ENCODE results near the gene DEGS1. TPM values are rescaled to one million over a fixed set of nuclear protein-coding genes. Genes with fewer than 3 reads are reported as not detected.

The DEGS1 gene
- total and polyA plus RNA-seq, 2 of the 4 experiments (the other 2 are of a cell fraction), result 54.8 to 109 TPM

GRCh38 chr1:224149709-224150108 is 33.3 kb upstream of the DEGS1 start:
- ChIA-PET CTCF (interaction anchor here (0.6 kb wide), 1 partner anchor 451 kb away, joined by 3 read pairs; no protein-coding TSS in a partner anchor), POLR2A (ENCODE audit: unreplicated experiment) (no interaction called here)
- no peak overlapping the region for H3K4ac ChIP-seq (ENCODE audit: low read depth, low read length)
- H4K8ac ChIP-seq (ENCODE audit: low read depth in 2 of 2, low read length in 2 of 2), result no peak overlapping the region
- dilution Hi-C loops (cut with HindIII; ENCODE audit: low sequenced_read_pairs, unreplicated experiment) (no loop called here), intact Hi-C loops (cut with micrococcal nuclease) (no loop called here), in situ Hi-C loops (cut with MboI; ENCODE audit: low sequenced_read_pairs) (no loop called here)
- ATAC-seq (ENCODE audit: low read depth) (no peak), DNase-seq (no peak)
- peaks cover 6 to 13% of the 10 kb centered on the region in 2 experiments; a peak in 2 of 4 replicates for H3K79me1 ChIP-seq (ENCODE audit: low read depth in 1 of 2, low read length in 2 of 2)
- no peak overlapping the region for H3K18ac ChIP-seq (ENCODE audit: low read depth, low read length)
- no peaks in the 10 kb centered on the region for H3K9me3 ChIP-seq (ENCODE audit: control insufficient read depth, insufficient read depth, low read length)
- no peaks in the 10 kb centered on the region for H4K20me1 ChIP-seq (ENCODE audit: insufficient read depth, low read length)
- no peak overlapping the region for H2AFZ ChIP-seq (replicated peaks; ENCODE audit: low read length, poor library complexity)
- no peak overlapping the region for H3K4me2 ChIP-seq (ENCODE audit: low read depth, low read length)
- no peaks in the 10 kb centered on the region for H3K27me3 ChIP-seq (ENCODE audit: control insufficient read depth, insufficient read depth, low read length)
- H3K23ac ChIP-seq (ENCODE audit: low read depth, low read length), result no peak overlapping the region
- H3K4me3 ChIP-seq (ENCODE audit: insufficient read depth, low read depth, low read length), result no peak overlapping the region
- H3K14ac ChIP-seq (replicated peaks; ENCODE audit: low read depth, low read length), result no peak overlapping the region
- no peak overlapping the region for H3K56ac ChIP-seq (ENCODE audit: extremely low read depth, insufficient read depth, low read length)
- no peak overlapping the region for H2BK15ac ChIP-seq (ENCODE audit: low read depth, low read length)
- peaks cover 4% of the 10 kb centered on the region; the same call in 1 of the 2 replicates for H3K36me3 ChIP-seq (ENCODE audit: control insufficient read depth, insufficient read depth, low read length)
- no peak overlapping the region for H2AK9ac ChIP-seq (replicated peaks; ENCODE audit: low read depth, low read length, poor library complexity)
- H3K9me1 ChIP-seq (ENCODE audit: insufficient read depth, low read length), result no peaks in the 10 kb centered on the region
- no peak overlapping the region for H2BK120ac ChIP-seq (ENCODE audit: low read depth, low read length)
- no peak overlapping the region for H2BK20ac ChIP-seq (ENCODE audit: low read depth, low read length)
- no peak overlapping the region for H2BK5ac ChIP-seq (ENCODE audit: low read depth, low read length, poor library complexity, severe bottlenecking)
- no peak overlapping the region for H4K5ac ChIP-seq (ENCODE audit: low read depth, low read length)
- H2AK5ac ChIP-seq (ENCODE audit: low read depth, low read length), result no peak overlapping the region
- no peak overlapping the region for H3K27ac ChIP-seq (ENCODE audit: insufficient read depth, low read length)
- no CpG with 5 or more reads among the region's 1 CpG for WGBS, 2 experiments (ENCODE audit: extremely low coverage in 2 of 2, insufficient read length in 1 of 2)
- no peak overlapping the region for H4K91ac ChIP-seq (ENCODE audit: insufficient read depth, low read depth, low read length)
- H3K4me1 ChIP-seq (ENCODE audit: control insufficient read depth, insufficient read depth, low read length), result no peaks in the 10 kb centered on the region
- BruUV-seq (replicated peaks), result no TSS peak
- TF ChIP-seq CEBPB (IDR thresholded peaks at IDR 0.05; ENCODE audit: low read depth, low read length) (no peak), SMC3 (IDR thresholded peaks at IDR 0.05; ENCODE audit: low read depth, low read length) (no peak), RCOR1 (IDR thresholded peaks at IDR 0.05; ENCODE audit: insufficient replicate concordance, low read length) (no peak), USF2 (IDR thresholded peaks at IDR 0.05; ENCODE audit: low read depth, low read length) (no peak), MAZ (IDR thresholded peaks at IDR 0.05; ENCODE audit: borderline replicate concordance, low read depth, low read length) (no peak), CHD1 (IDR thresholded peaks at IDR 0.05; ENCODE audit: low read depth, low read length) (no peak), RFX5 (IDR thresholded peaks at IDR 0.05; ENCODE audit: low read depth, low read length) (no peak), ELK1 (IDR thresholded peaks at IDR 0.05; ENCODE audit: borderline replicate concordance, low read depth, low read length) (no peak), MAFK (IDR thresholded peaks at IDR 0.05; ENCODE audit: low read depth, low read length) (no peak), BHLHE40 (IDR thresholded peaks at IDR 0.05; ENCODE audit: low read depth, low read length) (no peak)
- H3K9ac ChIP-seq (ENCODE audit: low read depth, low read length), result no peak overlapping the region

Measured in IMR-90 (cell line).